Amniotic epithelial cell (primary cell): Measurements from ENCODE around the gene FAT1.

Experiments
- DNase-seq: peaks from one replicate; pipeline ENCODE4 v3.0.0-alpha.2; 2010; ENCODE audit warnings: low read depth

Gene FAT1

DNA sequence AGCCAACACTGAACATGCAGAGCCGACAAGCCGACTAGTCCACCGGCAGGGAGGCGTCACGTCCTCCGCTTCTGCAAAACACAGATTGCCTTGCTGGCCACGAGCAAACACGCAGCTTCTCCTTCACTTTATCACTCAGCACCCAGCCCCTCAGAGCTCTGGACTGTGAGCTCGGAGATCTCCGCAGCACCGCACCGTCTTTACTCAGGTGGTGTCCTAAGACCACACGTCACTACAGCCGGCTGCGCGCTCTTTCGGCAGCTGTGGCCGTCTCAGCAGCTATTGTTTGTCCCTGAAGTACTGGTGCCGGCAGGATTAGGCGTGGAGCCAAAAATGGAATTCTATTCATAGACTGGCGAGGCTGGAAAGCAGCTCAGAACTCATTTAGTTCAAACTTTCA lies 72.0 kb downstream of the FAT1 start:
- no peak for DNase-seq

GRCh38 chr4:186651181-186651603 lies 72.5 kb downstream of the FAT1 start:
- DNase-seq, result no peak

DNA sequence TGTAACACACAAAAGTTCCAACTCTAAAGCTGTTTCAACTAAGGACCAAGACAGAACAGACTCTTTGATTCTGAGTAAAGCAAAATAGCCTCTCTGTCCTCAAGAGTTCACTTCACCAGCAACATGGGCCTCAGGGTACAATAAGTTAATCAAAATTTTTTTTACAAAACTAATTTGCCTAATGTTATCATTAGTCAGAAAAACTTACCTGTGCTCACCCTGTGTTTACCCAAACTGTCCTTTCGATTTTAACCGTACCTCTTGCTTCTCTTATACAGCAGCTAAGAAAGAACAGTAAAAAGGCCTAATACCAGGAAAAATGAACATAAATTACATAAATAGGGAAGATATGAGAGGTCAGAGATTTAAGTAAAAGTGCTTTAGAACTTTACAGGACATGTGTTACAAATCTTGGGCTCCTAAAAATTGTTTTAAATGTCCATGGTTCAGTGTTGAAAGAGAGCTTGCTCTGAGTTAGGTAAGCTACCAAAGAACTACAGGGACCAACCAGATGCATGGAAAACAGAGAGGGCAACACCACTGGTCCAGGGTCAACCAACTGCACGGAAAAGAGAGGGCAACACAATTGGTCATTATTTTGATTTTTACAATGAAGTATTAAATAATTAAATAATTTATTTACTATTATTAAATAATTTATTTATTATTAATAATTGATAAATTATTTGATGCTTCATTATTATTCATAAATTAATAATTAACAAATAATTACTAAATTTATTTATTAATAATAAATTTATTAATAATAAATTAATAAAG lies 73.1 kb downstream of the FAT1 start:
- DNase-seq, result no peak

GRCh38 chr4:186647821-186648220 lies 75.8 kb downstream of the FAT1 start:
- DNase-seq, result no peak

DNA sequence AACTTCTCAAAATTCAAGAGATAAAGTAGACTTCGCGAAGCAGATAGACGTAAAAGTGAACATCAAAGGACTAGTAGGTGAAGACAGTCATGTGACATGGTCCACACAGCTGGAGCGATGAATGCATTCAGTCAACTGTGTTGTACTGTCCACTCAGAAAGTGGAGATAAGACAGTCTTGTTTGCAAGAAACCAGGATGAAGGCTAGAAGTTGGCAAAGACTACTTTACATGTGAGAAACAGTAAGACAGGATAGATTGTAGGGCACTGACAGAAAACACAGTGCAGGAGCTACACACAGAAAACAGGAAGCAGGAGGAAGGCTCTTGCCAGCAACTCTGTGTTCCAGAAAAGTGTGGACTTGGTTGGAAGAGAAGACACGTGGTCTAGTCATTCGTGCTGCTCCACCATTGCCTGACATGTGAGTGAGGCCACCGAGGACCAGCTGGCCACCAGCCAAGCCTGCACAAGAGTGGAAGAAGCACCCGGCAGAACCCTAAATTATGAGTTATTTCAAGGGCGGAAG lies 78.9 kb downstream of the FAT1 start:
- peak; percentile 85 for DNase-seq

DNA sequence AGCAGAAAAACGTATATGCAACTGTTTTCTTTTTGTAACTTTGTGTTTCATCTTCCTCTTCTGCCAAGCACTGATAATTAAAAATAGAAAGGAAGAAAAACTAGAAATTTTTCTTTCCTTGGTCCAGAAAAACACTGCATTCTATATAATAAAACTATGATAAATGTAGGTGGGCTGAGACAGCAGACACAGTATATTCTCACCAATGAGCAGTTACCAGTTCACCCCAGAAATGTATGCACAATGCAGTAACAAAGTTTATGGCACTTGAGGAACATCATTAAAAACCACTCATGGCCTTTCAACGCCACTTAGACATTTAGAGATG lies 79.4 kb downstream of the FAT1 start:
- no peak for DNase-seq

DNA sequence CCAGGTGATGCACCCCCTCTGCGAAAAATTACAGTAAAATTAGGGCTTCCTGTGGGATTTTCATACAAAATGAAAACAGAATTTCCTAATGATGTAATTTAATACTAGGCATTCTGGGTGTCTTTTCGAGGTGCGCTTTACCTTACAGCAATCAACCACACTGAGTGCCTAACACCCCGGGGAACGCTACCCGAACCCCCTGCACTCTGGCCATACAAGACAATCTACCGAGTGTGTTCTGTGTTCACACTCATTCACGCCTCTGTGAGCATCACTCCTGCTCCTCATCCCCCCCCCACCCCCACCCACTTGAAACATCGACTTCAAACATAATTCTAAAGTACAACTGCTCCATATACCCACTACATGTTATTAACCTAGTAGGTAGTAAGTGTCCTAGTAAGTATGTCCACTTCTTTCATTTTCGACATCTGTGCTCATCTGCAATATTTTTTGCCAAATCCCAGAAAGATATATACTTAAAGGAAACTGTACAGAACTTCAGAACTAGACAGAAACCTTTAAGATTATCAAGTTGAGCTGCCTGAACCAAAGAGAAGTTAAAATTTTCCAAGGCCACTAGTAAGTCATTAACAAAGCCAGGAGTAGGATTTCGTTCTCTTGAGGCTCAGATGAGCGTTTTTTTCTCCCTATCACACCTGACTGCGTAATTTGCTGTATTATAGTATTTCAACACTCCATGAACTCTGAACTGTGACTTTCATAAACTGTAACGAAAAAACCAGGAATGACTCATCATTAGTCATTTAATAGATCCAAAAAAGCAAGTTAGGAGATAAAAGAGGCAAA lies 80.0 kb downstream of the FAT1 start:
- peak; percentile 85 for DNase-seq

GRCh38 chr4:186642998-186643397 lies 80.7 kb downstream of the FAT1 start:
- no peak for DNase-seq

GRCh38 chr4:186642530-186642929 lies 81.1 kb downstream of the FAT1 start:
- no peak for DNase-seq

DNA sequence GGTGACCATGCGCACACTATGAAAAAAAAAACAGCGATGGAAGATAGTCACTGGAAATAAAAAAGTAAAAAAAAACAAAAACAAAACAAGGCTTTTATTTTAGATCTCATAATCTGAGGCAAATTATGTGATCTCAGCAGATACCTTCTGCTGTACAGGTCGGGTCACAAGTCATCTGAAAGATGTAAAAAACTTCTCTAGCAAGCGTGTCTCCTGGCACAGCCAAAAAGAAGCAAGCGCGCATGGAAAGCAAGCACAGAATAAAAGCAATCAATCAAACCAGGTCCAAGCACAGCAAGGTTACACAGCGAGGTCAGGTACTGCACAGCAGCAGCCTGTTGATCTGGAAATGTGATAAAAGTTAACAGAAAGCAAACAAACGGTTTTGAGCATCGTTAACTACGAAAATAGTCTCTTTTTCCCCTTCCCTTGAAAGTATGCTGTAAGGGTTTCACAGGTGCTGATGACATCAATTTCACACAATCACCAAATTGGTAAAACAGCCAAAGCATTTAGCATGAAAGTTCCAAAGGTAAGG lies 89.0 kb downstream of the FAT1 start:
- no peak for DNase-seq

GRCh38 chr4:186633844-186634243 lies 89.8 kb downstream of the FAT1 start:
- no peak for DNase-seq

GRCh38 chr4:186630128-186630527 lies 93.5 kb downstream of the FAT1 start:
- no peak for DNase-seq

DNA sequence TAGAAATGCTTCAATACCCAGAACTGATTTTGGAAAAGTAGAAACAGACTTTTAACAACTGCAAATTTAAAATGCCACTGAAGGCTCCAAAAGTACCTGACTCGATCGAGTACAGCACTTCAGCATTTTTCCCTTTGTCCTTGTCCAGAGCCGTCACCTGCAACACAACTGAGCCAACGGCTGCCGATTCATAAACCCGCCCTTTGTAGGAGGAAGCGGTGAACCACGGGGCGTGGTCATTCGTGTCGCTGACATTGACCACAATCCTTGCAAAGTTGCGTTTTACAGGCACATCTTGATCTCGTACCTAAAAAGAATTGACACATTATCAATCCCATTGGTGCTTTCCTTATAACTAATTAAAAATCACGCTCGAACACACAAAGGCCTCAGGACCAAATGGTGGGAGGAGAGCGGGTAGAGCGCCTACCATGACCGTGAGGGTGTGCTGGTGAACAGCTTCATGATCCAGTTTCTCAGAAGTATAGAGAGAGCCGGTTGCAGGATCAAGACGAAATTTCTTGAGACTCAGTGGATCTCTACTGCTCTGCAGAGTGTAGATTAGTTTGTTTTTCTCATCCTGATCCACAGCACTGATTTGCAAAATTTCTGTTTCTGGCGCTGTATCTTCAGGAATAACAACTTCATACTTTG lies 95.5 kb downstream of the FAT1 start:
- DNase-seq, result no peak

DNA sequence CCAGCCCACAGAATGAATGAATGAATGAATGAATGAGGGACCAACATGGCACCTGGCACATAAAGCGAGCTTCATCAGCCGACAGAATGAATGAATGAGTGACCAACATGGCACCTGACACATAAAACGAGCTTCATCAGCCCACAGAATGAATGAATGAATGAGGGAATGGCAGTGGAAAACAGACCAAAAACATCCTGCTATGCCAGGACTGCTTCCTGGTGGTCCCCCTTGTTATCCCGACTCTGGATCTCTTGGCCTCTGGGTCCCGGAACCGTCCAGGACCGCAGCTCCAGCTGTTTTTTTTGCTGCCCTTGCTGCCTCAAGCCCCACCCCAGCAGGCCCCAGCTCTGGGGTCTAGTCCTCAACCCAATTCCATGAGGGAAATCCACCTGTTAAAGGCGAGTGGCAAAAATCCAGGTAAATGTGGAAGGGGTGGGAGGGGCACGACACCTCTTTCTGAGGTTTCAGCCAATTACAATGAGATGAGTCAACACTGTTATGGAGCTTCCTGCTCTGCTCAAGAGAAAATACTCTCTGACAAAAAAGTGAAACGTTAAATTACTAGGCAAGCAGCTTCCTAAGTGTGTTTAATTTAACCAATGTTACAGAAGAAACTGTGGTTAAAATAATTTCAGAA lies 96.3 kb downstream of the FAT1 start:
- peak; percentile 31 for DNase-seq

DNA sequence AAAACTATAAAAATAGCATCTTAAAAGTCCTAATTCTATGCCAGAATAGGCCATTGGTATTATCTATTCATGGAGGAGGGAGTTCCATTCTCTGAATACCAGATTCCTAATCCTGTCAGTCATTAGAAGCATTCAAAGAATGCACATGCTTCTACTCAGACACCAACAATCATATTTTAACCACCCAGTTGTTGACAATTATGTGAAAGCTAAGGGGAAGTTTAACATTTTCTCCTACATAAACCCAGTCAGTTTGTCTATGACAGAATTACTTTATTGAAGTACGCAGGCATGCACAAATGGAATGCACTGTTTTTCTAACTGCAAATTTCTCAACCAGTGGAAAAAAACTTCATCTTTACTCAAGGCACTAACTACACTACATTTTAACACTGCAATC lies 98.7 kb downstream of the FAT1 start:
- peak; percentile 95 for DNase-seq

DNA sequence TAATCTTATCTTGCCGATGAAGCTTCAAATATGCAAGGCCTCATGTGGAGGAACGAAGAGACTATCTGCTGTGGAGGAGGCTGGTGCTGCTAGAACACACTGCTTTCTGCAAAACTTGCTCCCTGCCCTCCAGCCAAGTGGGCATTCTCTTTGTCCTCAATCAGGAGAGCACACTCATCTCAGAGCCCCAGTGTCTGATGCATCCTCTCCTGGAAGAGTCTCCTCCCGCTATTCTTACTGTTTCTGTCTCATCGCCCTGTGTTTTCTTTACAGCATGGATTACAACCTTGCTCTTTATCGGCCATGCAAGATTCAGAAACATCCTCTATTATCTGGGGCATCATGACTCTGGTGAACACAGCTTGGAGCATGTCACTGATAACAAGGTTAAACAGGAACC lies 100.1 kb downstream of the FAT1 start:
- DNase-seq, result peak; percentile 41

GRCh38 chr4:186622788-186623464 lies 100.7 kb downstream of the FAT1 start:
- DNase-seq, result peak; percentile 55

DNA sequence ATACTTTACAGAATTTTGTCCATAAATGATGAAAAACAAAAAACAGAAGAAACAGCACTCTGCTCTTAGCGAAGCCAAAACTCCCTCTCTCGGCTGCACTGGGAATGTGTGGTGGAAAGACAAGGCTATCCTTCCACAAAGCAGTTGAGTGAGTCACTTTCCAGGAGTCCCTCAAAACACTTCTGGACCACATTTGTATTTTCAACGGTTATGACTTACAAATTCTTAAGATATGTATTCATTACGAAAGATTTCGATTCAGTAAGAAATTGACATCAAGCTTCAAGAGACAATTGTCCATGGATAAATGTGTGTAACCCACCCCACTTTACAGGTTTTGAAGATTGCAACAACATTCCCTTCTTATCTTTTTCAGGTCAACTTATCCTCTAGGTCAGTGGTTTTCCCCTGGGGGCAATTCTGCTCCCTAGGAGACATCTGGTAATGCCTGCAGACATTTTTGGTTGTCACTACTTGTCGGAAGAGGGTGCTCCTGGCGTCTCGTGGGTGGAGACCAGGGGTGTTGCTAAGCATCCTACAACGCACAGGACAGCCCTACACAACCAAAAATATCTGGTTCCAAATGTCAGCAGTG lies 101.6 kb downstream of the FAT1 start:
- DNase-seq, result peak; percentile 95

DNA sequence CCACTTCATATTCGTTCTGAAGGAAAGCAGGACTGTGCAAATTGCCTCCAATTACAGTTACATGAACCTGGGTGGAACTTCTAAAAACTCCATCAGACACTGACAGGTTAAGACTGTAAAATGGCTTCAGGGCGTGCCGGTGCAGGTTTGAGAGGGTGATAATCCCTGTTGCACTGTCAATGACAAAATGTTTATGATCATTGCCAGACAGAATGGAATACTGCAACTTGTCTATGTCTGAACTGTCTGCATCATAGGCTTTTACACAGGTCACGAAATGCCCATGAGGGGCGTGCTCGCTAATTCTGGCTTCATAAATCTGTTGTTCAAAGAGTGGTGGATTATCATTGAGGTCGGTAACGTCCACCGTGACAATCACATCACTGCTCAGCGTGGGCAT lies 104.6 kb downstream of the FAT1 start:
- DNase-seq, result no peak

DNA sequence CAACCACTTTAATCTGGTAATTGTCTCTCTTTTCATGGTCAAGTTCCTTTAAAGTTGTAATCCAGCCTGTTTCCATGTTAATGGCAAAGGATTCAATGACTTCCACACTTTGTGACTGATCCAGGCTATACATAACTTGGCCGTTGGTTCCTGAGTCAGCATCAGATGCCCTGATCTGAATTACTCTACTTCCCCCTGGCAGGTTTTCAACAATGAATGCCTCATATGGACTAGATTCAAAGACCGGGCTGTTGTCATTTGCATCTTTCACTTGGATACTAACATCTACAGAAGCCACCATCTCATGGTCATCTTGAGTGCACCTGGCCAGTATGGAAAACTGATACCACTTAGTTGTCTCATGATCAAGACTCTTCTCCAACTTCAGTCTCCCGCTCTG lies 105.7 kb downstream of the FAT1 start:
- DNase-seq, result no peak

- DNase-seq, result no peak
These were observed 116.2 kb downstream of the FAT1 start for GRCh38 chr4:186607490-186607889.
